ENCODE results near the gene YBX1.

The YBX1 gene

DNA sequence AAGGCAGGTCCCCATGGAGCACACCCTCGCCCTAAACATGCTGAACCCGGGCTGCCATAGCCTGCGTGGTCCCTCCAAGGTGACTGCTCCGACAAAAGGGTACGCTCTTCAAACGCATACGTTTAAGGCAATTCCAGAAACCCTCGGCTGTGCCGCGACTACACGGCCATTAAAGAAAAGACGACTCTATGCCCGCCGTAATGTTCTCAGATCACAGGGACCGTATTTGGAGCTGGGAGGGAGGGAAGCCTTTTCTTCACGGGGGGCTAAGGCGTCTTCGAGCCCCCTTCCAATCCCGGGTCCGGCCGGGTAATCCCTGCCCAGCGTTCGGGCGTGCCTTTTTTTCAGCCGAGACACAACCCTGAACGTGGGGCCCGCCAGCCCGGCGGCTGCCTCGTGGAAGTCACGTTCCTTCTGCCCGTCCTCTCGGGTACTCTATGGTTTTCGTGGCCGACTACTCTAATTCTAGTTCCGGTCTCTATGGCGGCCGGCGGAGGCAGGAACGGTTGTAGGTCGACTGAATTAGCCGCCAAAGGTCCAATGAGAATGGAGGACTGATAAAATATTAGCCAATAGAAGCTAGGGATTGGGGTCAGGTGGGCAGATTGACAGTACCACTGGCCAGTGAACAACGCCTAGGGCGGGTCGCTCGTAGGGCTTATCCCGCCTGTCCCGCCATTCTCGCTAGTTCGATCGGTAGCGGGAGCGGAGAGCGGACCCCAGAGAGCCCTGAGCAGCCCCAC lies at the start of gene YBX1:
Gene YBX1 (plus strand): TSS at position 678 of the 743 bp plus-strand sequence. CDS start 148 bp downstream, outside the sequence.
- TF ChIP-seq, protein P1, sequence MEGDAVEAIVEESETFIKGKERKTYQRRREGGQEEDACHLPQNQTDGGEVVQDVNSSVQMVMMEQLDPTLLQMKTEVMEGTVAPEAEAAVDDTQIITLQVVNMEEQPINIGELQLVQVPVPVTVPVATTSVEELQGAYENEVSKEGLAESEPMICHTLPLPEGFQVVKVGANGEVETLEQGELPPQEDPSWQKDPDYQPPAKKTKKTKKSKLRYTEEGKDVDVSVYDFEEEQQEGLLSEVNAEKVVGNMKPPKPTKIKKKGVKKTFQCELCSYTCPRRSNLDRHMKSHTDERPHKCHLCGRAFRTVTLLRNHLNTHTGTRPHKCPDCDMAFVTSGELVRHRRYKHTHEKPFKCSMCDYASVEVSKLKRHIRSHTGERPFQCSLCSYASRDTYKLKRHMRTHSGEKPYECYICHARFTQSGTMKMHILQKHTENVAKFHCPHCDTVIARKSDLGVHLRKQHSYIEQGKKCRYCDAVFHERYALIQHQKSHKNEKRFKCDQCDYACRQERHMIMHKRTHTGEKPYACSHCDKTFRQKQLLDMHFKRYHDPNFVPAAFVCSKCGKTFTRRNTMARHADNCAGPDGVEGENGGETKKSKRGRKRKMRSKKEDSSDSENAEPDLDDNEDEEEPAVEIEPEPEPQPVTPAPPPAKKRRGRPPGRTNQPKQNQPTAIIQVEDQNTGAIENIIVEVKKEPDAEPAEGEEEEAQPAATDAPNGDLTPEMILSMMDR (IDR thresholded peaks at IDR 0.05), result no peak
- peak within 1 kb of the TSS; percentile 99 for H3K4me3 ChIP-seq
- peak; percentile 98 for DNase-seq (ENCODE audit: low spot score)
- H3K27ac ChIP-seq, result peak within 1 kb of the TSS; percentile 90 to 99

DNA sequence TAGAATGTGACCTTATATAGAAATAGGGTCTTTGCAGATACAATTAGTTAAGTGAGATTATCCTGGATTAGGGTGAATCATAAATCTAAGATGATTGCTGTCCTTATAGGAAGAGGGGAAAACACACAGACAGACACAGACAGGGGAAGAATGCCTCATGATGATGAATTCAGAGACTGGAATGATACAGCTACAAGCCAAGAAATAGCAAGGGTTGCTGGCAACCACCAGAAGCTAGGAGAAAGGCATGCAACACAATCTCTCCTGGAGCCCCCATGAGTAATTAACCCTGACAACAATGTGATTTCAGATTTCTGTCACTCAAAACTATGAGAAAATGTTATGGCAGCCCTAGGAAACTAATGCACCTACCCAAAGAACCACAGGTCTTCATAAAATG lies 43.1 kb upstream of the YBX1 start:
- TF ChIP-seq, protein P1 (IDR thresholded peaks at IDR 0.05), result no peak
- Histone ChIP-seq H3K27ac (no peak overlapping the region), H3K4me3 (no peak overlapping the region)
- no peak for DNase-seq (ENCODE audit: low spot score)

DNA sequence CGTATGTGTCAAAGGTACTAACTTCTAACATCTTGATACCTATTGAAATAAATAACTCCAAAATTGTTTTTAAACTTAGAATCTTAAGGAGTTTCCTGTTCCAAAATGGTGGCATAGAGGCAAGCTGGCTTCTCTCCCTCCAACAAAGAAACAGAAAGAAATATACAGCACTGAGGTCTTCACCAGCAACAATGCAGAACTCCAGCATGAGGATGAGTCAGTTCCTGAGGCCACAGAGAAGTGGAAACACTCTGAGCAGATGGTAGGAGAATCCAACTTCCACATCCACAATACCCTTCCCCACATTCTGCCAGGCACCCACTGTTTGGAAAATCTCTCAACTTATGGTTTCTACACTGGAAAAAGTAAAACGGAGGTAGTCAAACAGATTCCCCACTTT lies 36.2 kb upstream of the YBX1 start:
- TF ChIP-seq, protein P1 (IDR thresholded peaks at IDR 0.05), result no peak

DNA sequence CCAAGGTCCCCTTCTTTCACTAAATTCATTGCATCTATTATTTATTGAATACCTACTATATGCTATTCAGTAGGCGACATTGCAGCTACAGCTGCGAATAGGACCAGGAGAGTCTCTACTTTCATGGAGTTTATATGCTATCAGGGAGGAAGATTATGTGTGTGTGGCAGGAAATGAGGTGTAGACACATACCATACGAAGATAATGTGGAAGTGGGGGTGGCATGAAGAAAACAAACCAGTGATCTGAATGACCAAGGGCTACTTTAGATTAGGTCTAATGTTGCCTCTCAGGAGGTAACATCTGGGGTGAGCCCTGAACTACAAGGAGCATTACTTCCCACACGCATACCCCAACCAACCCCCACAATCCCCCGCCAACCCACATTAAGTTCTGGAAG lies 25.0 kb upstream of the YBX1 start:
- H3K27ac ChIP-seq, result no peak overlapping the region
- TF ChIP-seq, protein P1 (IDR thresholded peaks at IDR 0.05), result no peak
- DNase-seq (ENCODE audit: low spot score), result no peak
- peak overlapping the region; percentile 89 for H3K4me3 ChIP-seq

More for the DNA sequence above, 36.2 kb upstream of the YBX1 start:
- DNase-seq (ENCODE audit: low spot score), result no peak
- H3K27ac ChIP-seq, result no peak overlapping the region
- no peak overlapping the region for H3K4me3 ChIP-seq

DNA sequence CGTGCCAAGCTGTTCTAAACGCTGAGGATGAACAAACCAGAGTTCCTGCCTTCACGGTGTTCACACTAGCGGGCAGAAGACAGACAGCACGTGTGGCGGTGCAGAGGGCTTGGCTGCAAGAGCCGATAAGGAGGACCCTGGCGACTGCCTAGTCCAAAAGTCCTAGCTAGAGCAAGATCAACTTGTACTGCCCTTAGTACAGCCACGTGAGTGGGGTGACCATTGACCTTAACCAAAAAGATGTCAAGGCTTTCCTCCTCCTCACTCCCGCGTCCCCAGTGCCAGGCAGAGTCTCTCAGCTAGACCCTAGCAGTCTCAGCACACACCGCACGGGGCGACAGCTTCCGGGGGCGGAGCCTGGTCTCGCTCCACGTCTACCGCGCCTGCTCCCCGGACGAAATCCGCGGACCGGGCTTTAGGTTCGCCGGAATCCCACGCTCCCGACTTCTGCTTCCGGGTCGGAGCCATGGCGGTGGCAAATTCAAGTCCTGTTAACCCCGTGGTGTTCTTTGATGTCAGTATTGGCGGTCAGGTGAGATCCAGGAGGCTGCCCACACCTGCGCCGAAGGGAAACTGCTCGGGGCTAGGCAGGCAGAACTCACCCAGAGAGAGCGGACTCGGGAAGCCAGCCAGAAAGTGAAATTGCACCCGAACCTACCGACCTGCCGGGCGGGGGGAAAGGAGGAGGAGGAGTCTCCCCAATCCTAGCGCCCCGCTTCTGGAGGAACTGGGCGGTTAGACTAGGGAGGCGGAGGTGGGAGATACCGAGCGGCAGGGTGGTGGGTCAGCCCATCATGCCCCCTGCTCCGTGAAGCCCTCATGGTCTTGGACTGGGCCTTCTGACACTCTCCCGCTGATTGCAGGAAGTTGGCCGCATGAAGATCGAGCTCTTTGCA lies 24.0 kb upstream of the YBX1 start, which contains the start of gene PPIH:
Gene PPIH (plus strand): TSS at position 443 of the 896 bp plus-strand sequence. CDS start 24 bp downstream, at position 467.
- TF ChIP-seq, protein P1 (IDR thresholded peaks at IDR 0.05), result no peak
- H3K27ac ChIP-seq, result peak within 1 kb of the TSS; percentile 75 to 88
- DNase-seq (ENCODE audit: low spot score), result peak; percentile 95
- peak within 1 kb of the TSS; percentile 89 for H3K4me3 ChIP-seq

DNA sequence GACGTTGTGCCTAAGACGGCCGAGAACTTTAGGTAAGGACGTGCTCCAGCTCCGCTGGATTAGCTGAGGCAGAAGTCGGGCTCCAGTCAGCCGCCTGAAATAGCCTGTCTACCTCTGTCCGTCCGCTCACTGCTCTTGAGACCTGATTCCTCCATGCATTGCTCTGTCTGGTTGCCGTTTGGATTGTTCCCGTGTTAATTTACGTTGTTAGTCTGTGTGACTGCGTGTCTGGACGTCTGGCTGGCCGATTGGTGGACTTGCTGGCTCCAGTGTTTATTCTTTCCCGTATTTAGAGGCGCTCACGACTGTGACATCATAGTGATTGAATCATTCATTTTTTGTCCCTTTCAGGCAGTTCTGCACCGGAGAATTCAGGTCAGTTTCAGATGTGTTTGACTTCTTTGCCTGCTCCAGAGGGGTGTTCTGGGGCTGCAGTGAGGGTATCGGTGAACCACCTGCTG lies 23.3 kb upstream of the YBX1 start:
- TF ChIP-seq, protein P1 (IDR thresholded peaks at IDR 0.05), result no peak
- no peak for DNase-seq (ENCODE audit: low spot score)
- peak overlapping the region in 1 of 2 donors; percentile 88 for H3K27ac ChIP-seq
- peak overlapping the region; percentile 89 for H3K4me3 ChIP-seq
